HS-27A (cell line): ENCODE results near the gene ZBTB22.
A peak's percentile ranks its signal among the peaks of the same experiment; 100 is the strongest.
"Not testable (repeated sequence)": the region's sequence is repeated elsewhere in the genome, so short reads cannot be mapped to it uniquely, and the experiment has no call there.

ENCODE experiments used
- DNase-seq: peaks from one replicate; pipeline ENCODE4 v3.0.0-alpha.2; 2012; ENCODE audit warnings: low read depth, missing footprints

ZBTB22 gene

DNA sequence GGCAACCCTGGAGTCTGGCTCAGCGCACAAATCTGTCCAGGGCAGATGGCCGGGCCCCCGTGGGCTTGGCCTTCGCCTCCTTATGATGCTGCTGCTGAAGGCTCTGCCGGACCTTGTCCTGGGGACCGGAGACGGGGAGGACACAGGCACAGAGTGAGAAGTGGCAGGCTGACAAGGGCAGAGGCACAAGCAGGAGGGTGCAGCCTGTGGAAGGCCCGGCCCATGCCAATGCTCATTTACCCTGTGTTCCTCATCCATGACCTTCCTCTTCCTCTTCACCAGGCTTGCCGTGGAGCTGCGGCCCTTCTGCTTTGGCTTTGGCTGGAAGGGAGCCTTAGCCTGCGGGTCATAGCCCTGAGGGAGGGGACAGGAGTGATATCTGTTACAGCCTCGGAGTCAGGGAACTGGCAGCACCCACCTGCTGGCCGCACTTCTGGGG lies 38.3 kb downstream of the ZBTB22 start:
- no peak for DNase-seq

DNA sequence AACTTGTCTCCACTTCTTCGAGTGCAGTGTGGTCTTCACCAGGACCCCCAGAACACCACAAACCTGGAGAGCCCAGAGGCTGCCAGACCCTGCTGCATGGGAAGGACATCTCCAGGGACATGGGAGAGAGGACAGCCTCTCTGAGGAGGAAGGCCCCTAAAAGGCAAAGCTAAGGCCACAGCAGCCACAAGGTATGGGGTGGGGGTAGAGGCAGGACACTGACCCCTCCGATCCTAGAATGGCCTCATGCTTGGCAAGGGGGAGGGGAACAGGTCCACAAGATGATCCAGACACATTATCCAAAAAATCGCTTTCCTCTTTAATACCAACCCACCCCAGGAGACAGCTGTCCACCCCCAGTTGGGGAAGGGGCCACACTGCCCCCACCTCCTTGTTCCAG lies 38.7 kb downstream of the ZBTB22 start:
- DNase-seq, result no peak

DNA sequence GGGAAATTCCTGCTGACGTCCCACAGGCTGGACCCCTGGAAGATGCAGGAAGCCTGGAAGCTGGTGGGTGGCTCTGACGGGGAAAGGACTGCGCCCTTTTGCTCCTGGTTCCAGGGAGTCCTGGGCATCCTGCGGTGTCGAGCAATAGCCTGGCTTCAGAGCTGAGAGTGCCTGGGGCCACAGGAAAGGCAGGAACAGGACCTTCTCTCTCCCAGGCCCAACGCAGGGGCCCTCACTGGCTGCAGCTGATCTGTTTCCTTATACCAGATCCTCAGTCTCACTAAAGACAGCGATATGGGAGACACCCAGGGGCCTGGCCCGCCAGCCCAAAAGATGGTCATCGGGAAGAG lies 39.2 kb downstream of the ZBTB22 start:
- DNase-seq, result no peak

DNA sequence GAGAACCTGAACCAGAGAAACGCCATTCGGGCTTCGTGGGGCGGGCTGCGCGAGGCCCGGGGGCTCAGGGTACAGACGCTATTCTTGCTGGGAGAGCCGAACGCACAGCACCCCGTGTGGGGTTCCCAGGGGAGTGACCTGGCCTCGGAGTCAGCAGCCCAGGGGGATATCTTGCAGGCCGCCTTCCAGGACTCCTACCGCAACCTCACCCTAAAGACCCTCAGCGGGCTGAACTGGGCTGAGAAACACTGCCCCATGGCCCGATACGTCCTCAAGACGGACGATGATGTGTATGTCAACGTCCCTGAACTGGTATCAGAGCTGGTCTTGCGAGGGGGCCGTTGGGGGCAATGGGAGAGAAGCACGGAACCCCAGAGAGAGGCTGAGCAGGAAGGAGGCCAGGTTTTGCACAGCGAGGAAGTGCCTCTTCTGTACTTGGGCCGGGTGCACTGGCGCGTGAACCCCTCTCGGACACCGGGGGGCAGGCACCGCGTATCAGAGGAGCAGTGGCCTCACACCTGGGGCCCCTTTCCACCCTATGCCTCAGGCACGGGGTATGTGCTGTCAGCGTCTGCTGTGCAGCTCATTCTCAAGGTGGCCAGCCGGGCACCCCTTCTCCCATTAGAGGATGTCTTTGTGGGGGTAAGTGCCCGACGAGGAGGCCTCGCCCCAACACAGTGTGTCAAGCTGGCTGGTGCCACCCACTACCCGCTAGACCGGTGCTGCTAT lies 39.7 kb downstream of the ZBTB22 start:
- no peak for DNase-seq

DNA sequence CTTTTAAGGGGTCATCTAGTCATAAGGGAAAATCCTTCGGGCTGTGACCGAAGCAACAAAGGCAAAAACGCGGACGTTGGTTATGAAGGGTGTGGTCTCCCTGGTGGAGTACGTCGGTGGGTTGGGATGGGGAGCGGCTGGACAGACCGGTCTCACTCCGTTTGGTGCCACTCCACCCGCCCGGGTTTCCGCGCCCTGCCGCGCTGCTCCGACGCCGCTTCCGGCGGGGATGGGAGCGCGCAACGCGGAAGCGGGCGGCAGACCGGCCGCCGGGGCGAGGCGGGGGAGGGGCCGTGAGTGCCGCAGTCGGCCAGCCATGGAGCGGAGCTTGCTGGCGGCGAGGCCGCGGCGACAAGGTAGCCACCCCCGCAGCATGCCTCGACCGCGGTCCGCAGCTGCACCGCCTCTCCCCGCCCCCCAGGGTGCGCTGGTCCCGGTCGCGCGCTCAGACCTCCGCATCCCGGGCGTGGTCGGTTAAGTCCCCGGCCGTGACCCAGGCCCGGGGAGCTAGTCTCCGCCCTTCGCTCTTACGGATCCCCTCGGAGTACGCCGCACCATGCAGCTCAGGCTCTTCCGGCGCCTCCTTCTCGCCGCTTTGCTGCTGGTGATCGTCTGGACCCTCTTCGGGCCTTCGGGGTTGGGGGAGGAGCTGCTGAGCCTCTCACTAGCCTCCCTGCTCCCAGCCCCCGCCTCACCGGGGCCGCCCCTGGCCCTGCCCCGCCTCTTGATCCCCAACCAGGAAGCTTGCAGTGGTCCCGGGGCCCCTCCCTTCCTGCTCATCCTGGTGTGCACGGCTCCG lies 40.5 kb downstream of the ZBTB22 start, which contains the start of gene B3GALT4:
TSS of gene B3GALT4 (plus strand) at position 260 of the 799 bp plus-strand sequence. CDS start at position 557, 297 bp downstream.
- no peak for DNase-seq

DNA sequence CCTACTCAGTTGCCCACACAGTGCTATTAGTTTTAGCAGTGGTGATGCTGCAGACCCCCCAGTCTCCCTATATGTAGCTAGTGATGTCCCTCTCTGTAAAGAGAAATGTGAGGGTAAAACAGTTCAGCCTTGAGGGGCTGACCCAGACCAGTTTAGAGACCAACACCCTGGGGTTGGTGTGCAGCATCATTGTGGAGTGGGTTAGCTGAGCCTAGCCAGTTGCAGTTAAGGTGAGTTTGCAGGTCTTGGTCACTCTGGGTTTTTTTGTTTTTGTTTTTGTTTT lies 41.0 kb downstream of the ZBTB22 start:
- DNase-seq, result no peak

DNA sequence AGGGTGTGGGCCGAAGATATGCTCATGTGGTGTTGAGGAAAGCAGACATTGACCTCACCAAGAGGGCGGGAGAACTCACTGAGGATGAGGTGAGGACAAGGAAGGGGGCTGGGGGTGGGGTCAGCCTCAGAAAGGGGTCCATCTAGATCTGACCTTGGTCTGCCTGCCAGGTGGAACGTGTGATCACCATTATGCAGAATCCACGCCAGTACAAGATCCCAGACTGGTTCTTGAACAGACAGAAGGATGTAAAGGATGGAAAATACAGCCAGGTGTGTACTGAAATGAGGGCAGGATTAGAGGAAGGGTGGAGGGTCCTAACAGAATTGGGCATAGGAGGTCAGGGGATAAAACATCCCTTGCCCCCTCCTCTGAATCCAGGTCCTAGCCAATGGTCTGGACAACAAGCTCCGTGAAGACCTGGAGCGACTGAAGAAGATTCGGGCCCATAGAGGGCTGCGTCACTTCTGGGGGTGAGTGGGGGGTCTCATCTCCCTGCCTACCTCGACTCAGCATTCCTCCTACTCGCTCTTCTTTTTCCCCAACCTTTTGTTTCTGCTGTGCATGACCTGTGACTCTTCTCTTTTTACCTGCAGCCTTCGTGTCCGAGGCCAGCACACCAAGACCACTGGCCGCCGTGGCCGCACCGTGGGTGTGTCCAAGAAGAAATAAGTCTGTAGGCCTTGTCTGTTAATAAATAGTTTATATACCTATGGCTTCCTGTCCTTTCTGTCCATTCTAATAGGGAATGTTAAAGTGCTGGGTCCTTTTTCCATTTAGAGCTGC lies 41.6 kb downstream of the ZBTB22 start:
- DNase-seq, result not testable (repeated sequence)

DNA sequence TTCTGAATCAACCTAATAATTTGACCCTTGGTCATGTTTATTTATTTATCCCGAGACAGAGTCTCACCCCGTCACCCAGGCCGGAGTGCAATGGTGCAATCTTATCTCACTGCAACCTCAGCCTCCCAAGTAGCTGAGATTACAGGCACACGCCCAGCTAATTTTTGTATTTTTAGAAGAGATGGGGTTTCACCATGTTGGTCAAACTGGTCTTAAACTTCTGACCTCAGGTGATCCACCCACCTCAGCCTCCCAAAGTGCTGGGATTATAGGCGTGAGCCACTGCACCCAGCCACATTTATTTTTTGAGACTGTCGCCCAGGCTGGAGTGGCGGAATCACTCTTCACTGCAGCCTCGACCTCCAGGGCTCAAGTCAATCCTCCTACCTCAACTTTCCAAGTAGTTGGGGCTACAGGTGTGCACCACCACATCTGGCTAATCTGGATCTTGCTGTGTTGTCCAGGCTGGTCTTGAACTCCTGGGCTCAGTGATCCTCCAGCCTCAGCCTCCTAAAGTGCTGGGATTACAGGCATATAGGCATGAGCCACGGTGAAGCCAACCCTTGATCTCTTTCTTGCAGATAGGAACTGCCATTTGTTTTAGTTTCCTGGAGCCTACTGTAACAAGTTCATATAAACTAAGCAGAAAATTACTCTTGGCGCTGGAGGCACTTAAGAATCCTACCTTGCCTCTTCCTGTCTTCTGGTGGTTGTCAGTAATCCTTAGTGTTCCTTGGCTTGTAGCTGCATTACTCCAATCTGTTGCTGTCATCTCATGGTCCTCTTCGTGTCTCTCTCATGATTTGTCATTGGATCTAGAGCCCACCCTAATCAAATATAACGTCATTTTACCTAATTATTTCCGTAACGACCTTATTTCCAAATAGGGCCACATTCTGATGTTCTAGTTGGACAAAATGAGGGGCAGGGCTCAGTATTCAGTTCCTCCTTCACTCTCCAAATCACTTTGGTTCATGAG lies 43.3 kb downstream of the ZBTB22 start:
- DNase-seq, result no peak

DNA sequence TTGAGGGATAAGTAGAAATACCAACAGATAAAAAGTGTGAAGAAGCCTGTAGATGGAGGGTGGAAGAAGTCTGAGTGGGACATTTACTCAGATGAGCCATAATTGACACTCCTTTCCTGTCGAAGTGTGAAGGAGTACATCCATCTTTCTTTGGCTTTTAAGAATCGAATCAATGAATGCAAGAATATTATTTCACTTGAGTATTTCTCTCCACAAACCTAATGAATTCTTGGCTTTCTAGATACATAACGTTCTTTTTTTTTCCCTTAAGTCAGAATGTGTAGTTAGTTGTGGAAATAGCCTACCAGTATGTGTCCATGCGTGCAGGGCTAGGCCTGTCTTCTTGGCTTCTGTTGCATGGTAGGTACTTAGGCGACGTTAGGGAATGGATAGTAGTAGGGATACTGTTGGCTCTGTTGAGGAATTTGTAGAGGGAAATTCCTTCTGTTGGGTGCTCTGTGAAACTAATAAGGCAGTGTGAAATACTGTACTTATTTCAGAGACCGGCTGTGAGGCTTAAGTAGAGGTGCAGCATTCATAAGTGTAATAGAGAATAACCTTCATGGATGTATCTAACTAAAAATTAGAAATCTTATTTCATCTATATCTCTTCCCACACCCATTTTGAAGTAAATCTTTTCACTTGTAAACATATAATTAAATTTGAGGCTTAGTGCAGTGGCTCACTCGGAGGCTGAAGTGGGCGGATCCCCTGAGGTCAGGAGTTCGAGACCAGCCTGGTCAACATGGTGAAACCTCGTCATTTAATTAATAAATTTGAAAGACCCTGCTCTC lies 44.2 kb downstream of the ZBTB22 start:
- no peak for DNase-seq

DNA sequence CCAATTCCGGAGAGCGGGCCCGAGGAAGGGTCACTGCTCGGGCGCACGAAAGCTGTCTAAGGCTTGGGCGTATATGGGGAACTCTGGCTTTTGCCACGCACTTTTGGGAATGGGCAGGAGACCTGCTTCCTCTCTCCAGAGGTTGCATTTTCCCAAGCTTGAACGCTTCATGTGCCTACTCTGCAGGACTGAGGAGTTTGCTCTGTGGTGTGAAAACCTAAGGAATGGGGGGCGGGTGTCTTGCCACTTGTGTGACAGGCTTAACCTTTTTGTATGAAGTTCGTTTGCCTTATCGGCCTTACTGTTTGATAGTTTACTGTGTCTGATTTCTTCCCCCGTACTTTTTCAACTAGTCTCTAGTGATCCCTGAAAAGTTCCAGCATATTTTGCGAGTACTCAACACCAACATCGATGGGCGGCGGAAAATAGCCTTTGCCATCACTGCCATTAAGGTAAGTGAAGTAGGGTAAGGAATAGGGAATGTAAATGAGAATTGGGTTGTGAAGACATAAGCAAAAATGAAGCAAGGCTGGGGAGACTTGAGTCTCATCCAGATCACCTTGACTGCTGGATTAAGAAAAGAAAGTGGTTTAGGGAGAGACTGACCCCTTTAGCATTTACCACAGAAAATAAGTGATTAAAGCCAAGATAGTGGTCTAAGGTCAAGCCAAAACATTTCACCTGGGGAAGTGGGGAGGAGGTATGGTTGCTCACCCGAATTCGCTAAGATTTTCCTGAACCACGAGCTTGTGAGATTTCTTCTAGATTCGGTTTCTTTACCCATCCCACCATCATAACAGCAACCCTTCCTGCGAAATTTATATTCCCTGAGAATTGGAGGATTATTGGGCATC lies 45.0 kb downstream of the ZBTB22 start:
- DNase-seq, result no peak

DNA sequence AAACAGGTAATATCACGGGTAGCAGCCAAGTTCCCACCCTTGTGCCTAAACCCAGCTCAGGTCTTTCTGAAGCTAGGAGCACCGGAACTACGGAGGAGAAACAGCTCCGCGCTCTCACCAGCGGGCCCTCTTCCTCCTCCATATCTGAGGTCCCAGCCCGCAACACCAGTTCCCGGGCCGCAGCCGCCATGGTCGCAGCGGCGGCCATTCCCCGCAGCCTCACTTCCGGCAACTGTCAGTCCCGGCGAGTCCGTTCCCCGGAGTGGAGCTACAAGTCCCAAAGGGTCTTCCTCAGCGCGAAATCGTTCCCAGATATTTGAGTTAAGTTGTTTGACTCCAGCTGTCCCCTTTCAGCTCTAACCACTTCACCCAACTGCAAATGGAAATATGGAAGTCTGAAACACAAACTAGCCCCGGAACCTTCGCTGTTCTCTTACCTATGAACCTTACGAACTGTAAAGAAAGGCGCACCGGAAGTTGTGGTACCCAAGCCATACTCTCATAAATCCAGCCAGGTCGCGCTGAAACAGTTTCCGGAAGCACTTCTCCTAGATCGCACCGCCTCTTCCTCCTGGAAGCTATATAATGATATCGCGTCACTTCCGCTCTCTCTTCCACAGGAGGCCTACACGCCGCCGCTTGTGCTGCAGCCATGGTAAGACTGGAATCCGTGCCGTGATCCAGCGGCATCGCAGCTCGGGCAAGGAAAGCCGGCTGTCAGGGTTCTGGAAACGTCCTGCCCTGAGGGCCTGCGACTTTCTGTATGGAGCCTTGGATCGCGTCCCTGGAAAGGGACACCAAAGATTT lies 45.9 kb downstream of the ZBTB22 start, which contains the start of the genes RPS18 and VPS52:
TSS of gene RPS18 (plus strand) at position 608 of the 807 bp plus-strand sequence. CDS start at position 653, 45 bp downstream.
TSS of gene VPS52 (minus strand) at position 409 of the 807 bp plus-strand sequence. CDS start at position 208, 201 bp downstream.
- DNase-seq, result peak; percentile 98

DNA sequence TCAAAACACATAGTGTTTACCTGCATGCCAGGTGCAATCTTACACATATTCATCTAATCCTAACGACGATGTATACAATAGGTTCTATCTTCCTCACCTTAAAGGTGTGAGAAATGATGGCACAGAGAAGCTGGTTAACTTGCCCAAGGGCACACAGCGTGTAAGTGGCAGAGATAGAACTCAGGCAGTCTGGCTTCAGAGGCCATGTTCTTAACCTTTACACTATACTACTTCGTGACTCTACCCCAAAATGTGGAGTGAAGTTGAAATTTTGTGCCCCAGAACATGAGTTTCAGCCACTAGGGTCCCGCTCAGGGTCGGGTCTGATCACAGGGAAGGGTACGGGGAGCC lies 46.5 kb downstream of the ZBTB22 start:
- no peak for DNase-seq
